ENCODE results near the gene CTU1. TPM values are rescaled to one million over a fixed set of nuclear protein-coding genes. Genes with fewer than 3 reads are reported as not detected.

The CTU1 gene
- total RNA-seq, 1 experiment from 2014 or later, result 8.6 TPM

- POLR2A ChIA-PET, result no interaction called here
- peaks cover 7% of the 10 kb centered on the region; the same call in 1 of the 2 replicates for H3K36me3 Mint-ChIP-seq
- TF ChIP-seq SMAD4 (CRISPR knock-in tag; IDR thresholded peaks at IDR 0.05) (no peak), STAT6 (CRISPR knock-in tag; conservative IDR thresholded peaks at IDR 0.05; ENCODE audit: low read depth) (no peak), AR (CRISPR knock-in tag; IDR thresholded peaks at IDR 0.05) (no peak), CBFB (CRISPR knock-in tag; IDR thresholded peaks at IDR 0.05; ENCODE audit: low read depth) (no peak), CREB1 (CRISPR knock-in tag; IDR thresholded peaks at IDR 0.05) (no peak), NFYB (CRISPR knock-in tag; conservative IDR thresholded peaks at IDR 0.05; ENCODE audit: low read depth) (no peak), JAZF1 (CRISPR knock-in tag; IDR thresholded peaks at IDR 0.05) (no peak), MAX (CRISPR knock-in tag; IDR thresholded peaks at IDR 0.05) (no peak), ZMAT4 (CRISPR knock-in tag; IDR thresholded peaks at IDR 0.05) (no peak), ZNF138 (CRISPR knock-in tag; conservative IDR thresholded peaks at IDR 0.05) (no peak), EMX1 (CRISPR knock-in tag; IDR thresholded peaks at IDR 0.05) (no peak), OVOL2 (CRISPR knock-in tag; IDR thresholded peaks at IDR 0.05; ENCODE audit: borderline replicate concordance) (no peak), ZBTB43 (CRISPR knock-in tag; IDR thresholded peaks at IDR 0.05) (no peak), IRF2 (CRISPR knock-in tag; IDR thresholded peaks at IDR 0.05; ENCODE audit: borderline replicate concordance, low read depth) (no peak), ARID4B (CRISPR knock-in tag; IDR thresholded peaks at IDR 0.05; ENCODE audit: borderline replicate concordance) (no peak), GTF2I (CRISPR knock-in tag; conservative IDR thresholded peaks at IDR 0.05) (no peak), E2F1 (CRISPR knock-in tag; IDR thresholded peaks at IDR 0.05) (no peak)
- no peak overlapping the region for H3K27ac Mint-ChIP-seq
- peaks cover 7% of the 10 kb centered on the region for H3K4me1 Mint-ChIP-seq
- H3K27me3 Mint-ChIP-seq (ENCODE audit: low read depth), result no peaks in the 10 kb centered on the region
- no peak for ATAC-seq
- no peak overlapping the region for H3K4me3 Mint-ChIP-seq
- DNase-seq (ENCODE audit: low spot score), result no peak
- no peaks in the 10 kb centered on the region for H3K9me3 Mint-ChIP-seq
- CTCF ChIA-PET, result interaction anchor here (1.0 kb wide), 1 partner anchor 78 kb away, joined by 3 read pairs; no protein-coding TSS in a partner anchor
Measured at GRCh38 chr19:51099047-51099382, 9.2 kb downstream of the CTU1 start.

Measured in WTC11 (cell line).